COR-L47 (cell line): ENCODE measurements around the gene SMC6.

Experiments used
- DNase-seq: peaks from one replicate; lab custom pipeline; 2025; lab: John Stamatoyannopoulos, UW

SMC6 gene

GRCh38 chr2:17765398-17765797, 11.8 kb upstream of the SMC6 start:
- DNase-seq, result no peak

GRCh38 chr2:17763641-17764333, 10.2 kb upstream of the SMC6 start:
- DNase-seq, result no peak

- DNase-seq, result no peak
Measured at GRCh38 chr2:17762451-17762850, 8.8 kb upstream of the SMC6 start.

GRCh38 chr2:17759805-17760204, 6.2 kb upstream of the SMC6 start:
- DNase-seq, result no peak

- no peak for DNase-seq
Measured at GRCh38 chr2:17758118-17758517, 4.5 kb upstream of the SMC6 start.

GRCh38 chr2:17757321-17757720, 3.7 kb upstream of the SMC6 start:
- no peak for DNase-seq

GRCh38 chr2:17756668-17757067, 3.1 kb upstream of the SMC6 start:
- DNase-seq, result no peak

GRCh38 chr2:17754773-17755425, 1.3 kb upstream of the SMC6 start:
- DNase-seq, result no peak

GRCh38 chr2:17752892-17753802, 463 bp downstream of the SMC6 start:
- peak; percentile 23 for DNase-seq

GRCh38 chr2:17752246-17752645, 1.4 kb downstream of the SMC6 start:
- no peak for DNase-seq

- DNase-seq, result no peak
Measured at GRCh38 chr2:17749753-17750438, 3.7 kb downstream of the SMC6 start.

GRCh38 chr2:17748745-17749144, 4.9 kb downstream of the SMC6 start:
- no peak for DNase-seq

- no peak for DNase-seq
Measured at GRCh38 chr2:17747684-17748452, 5.7 kb downstream of the SMC6 start.

GRCh38 chr2:17740203-17740602, 13.4 kb downstream of the SMC6 start:
- no peak for DNase-seq

- no peak for DNase-seq
Measured at GRCh38 chr2:17736989-17737388, 16.6 kb downstream of the SMC6 start.

- DNase-seq, result no peak
Measured at GRCh38 chr2:17735864-17736263, 17.7 kb downstream of the SMC6 start.

GRCh38 chr2:17733599-17733998, 20.0 kb downstream of the SMC6 start:
- DNase-seq, result no peak

GRCh38 chr2:17729880-17730279, 23.7 kb downstream of the SMC6 start:
- DNase-seq, result no peak

GRCh38 chr2:17728210-17728609, 25.4 kb downstream of the SMC6 start:
- DNase-seq, result no peak

GRCh38 chr2:17719562-17720371, 33.8 kb downstream of the SMC6 start:
- no peak for DNase-seq

- DNase-seq, result no peak
Measured at GRCh38 chr2:17718689-17719088, 34.9 kb downstream of the SMC6 start.
